ENCODE measurements around the gene FCRLA.
"Not testable (repeated sequence)": the region's sequence is repeated elsewhere in the genome, so short reads cannot be mapped to it uniquely, and the experiment has no call there.

DNA sequence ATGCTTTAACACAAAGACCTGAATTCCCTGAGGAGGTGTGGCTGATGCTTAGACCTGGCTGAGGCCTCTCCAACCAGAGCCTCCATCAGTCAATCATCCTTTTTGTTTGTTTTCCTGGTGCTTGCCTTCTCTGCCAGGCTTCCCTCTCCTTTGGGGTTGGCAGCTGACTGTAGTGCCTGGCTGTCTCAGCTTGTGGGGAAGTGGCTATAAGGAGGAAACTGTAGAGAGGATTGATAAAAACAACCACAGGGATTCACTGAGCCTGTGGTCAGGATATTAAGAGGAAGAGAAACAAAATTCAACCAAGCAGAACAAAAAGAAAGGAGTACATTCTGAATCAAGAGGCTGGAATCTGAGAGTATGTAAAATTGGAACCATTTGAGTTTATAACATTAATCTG, 48.5 kb upstream of the FCRLA start:
- not testable (repeated sequence) for TF ChIP-seq ZNF423 (CRISPR knock-in tag; IDR thresholded peaks at IDR 0.05); ESRRA (CRISPR knock-in tag; IDR thresholded peaks at IDR 0.05; ENCODE audit: borderline replicate concordance); CREB1 (CRISPR knock-in tag; IDR thresholded peaks at IDR 0.05); SP1 (CRISPR knock-in tag; conservative IDR thresholded peaks at IDR 0.05); ETV6 (CRISPR knock-in tag; IDR thresholded peaks at IDR 0.05); FOXP1 (CRISPR knock-in tag; IDR thresholded peaks at IDR 0.05; ENCODE audit: borderline replicate concordance); NR3C1 (CRISPR knock-in tag; conservative IDR thresholded peaks at IDR 0.05; ENCODE audit: low read depth)
- TF ChIP-seq, protein P1, sequence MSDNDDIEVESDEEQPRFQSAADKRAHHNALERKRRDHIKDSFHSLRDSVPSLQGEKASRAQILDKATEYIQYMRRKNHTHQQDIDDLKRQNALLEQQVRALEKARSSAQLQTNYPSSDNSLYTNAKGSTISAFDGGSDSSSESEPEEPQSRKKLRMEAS (CRISPR knock-in tag; IDR thresholded peaks at IDR 0.05) = not testable (repeated sequence)
- TF ChIP-seq, protein P2, sequence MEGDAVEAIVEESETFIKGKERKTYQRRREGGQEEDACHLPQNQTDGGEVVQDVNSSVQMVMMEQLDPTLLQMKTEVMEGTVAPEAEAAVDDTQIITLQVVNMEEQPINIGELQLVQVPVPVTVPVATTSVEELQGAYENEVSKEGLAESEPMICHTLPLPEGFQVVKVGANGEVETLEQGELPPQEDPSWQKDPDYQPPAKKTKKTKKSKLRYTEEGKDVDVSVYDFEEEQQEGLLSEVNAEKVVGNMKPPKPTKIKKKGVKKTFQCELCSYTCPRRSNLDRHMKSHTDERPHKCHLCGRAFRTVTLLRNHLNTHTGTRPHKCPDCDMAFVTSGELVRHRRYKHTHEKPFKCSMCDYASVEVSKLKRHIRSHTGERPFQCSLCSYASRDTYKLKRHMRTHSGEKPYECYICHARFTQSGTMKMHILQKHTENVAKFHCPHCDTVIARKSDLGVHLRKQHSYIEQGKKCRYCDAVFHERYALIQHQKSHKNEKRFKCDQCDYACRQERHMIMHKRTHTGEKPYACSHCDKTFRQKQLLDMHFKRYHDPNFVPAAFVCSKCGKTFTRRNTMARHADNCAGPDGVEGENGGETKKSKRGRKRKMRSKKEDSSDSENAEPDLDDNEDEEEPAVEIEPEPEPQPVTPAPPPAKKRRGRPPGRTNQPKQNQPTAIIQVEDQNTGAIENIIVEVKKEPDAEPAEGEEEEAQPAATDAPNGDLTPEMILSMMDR (IDR thresholded peaks at IDR 0.05) = not testable (repeated sequence)
- TF ChIP-seq, protein P3, sequence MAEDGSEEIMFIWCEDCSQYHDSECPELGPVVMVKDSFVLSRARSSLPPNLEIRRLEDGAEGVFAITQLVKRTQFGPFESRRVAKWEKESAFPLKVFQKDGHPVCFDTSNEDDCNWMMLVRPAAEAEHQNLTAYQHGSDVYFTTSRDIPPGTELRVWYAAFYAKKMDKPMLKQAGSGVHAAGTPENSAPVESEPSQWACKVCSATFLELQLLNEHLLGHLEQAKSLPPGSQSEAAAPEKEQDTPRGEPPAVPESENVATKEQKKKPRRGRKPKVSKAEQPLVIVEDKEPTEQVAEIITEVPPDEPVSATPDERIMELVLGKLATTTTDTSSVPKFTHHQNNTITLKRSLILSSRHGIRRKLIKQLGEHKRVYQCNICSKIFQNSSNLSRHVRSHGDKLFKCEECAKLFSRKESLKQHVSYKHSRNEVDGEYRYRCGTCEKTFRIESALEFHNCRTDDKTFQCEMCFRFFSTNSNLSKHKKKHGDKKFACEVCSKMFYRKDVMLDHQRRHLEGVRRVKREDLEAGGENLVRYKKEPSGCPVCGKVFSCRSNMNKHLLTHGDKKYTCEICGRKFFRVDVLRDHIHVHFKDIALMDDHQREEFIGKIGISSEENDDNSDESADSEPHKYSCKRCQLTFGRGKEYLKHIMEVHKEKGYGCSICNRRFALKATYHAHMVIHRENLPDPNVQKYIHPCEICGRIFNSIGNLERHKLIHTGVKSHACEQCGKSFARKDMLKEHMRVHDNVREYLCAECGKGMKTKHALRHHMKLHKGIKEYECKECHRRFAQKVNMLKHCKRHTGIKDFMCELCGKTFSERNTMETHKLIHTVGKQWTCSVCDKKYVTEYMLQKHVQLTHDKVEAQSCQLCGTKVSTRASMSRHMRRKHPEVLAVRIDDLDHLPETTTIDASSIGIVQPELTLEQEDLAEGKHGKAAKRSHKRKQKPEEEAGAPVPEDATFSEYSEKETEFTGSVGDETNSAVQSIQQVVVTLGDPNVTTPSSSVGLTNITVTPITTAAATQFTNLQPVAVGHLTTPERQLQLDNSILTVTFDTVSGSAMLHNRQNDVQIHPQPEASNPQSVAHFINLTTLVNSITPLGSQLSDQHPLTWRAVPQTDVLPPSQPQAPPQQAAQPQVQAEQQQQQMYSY (CRISPR knock-in tag; IDR thresholded peaks at IDR 0.05) = not testable (repeated sequence)
- TF ChIP-seq, protein P4, sequence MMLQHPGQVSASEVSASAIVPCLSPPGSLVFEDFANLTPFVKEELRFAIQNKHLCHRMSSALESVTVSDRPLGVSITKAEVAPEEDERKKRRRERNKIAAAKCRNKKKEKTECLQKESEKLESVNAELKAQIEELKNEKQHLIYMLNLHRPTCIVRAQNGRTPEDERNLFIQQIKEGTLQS (CRISPR knock-in tag; conservative IDR thresholded peaks at IDR 0.05) = not testable (repeated sequence)
